Measurements from ENCODE around the gene TCF3. TPM values are rescaled to one million over a fixed set of nuclear protein-coding genes. Genes with fewer than 3 reads are reported as not detected.

The TCF3 gene
- total and polyA plus RNA-seq, 2 of the 8 experiments (the other 6 are each of a cell fraction or from before 2014, with no cell fraction given) = 241 to 348 TPM

- TF ChIP-seq, protein P1, sequence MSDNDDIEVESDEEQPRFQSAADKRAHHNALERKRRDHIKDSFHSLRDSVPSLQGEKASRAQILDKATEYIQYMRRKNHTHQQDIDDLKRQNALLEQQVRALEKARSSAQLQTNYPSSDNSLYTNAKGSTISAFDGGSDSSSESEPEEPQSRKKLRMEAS (IDR thresholded peaks at IDR 0.05) = 0 out of 2 replicates have a peak, but pooled peaks have one; percentile 9
- TF ChIP-seq PHF8 (conservative IDR thresholded peaks at IDR 0.05; ENCODE audit: low read depth, low read length) (0 out of 2 replicates have a peak, but pooled peaks have one; percentile 5), NRF1 (IDR thresholded peaks at IDR 0.05; ENCODE audit: low read depth, low read length) (peak; percentile 81), EP300 (IDR thresholded peaks at IDR 0.05; ENCODE audit: borderline replicate concordance in 1 of 2, low read depth in 2 of 2, low read length in 2 of 2) (peak in 1 of 2 experiments; percentile 95; a peak in 1 of 3 replicates)
Observed at GRCh38 chr19:1592755-1593500, 59.5 kb downstream of the TCF3 start, which contains the start of gene MBD3 (continued).

All from H1 (cell line).